GM18951 (cell line): ENCODE measurements around the gene NOL3.

ENCODE experiments used
- POLR2A ChIP-seq: IDR thresholded peaks from 4 replicates; pipeline ENCODE4 v1.6.1; 2011; ENCODE audit warnings: mild to moderate bottlenecking; ENCODE audit not compliant: insufficient read length, insufficient read depth; ENCODE audit errors: extremely low read depth
- in situ Hi-C: fragments of 300-500 bp; cut with MboI; formaldehyde crosslinking; loops from one replicate; pipeline ENCODE4 v1.12.0; 2022; ENCODE audit warnings: low sequenced_read_pairs, mixed read lengths, inconsistent platforms; ENCODE audit not compliant: unreplicated experiment

Gene NOL3

GRCh38 chr16:67192781-67193361, 22.5 kb downstream of the NOL3 start:
- in situ Hi-C loops = no loop called here
- no peak for TF ChIP-seq POLR2A

GRCh38 chr16:67193536-67193935, 23.2 kb downstream of the NOL3 start:
- in situ Hi-C loops = no loop called here
- TF ChIP-seq POLR2A = no peak

GRCh38 chr16:67194260-67194659, 23.9 kb downstream of the NOL3 start:
- TF ChIP-seq POLR2A = no peak
- in situ Hi-C loops = no loop called here

GRCh38 chr16:67195676-67196075, 25.3 kb downstream of the NOL3 start:
- TF ChIP-seq POLR2A = no peak
- in situ Hi-C loops = no loop called here

- TF ChIP-seq POLR2A = no peak
- in situ Hi-C loops = no loop called here
These were observed 26.5 kb downstream of the NOL3 start for GRCh38 chr16:67196881-67197280.

GRCh38 chr16:67197704-67198103, 27.4 kb downstream of the NOL3 start:
- in situ Hi-C loops = no loop called here
- TF ChIP-seq POLR2A = no peak

- in situ Hi-C loops = no loop called here
- no peak for TF ChIP-seq POLR2A
These were observed 27.9 kb downstream of the NOL3 start for GRCh38 chr16:67198238-67198734.

- no peak for TF ChIP-seq POLR2A
- in situ Hi-C loops = no loop called here
These were observed 28.9 kb downstream of the NOL3 start, which contains the start of gene ELMO3 for GRCh38 chr16:67199011-67199807. Gene ELMO3, plus strand, starts transcription at chr16:67199131. Its CDS starts 196 bp downstream, at chr16:67199327.

- no peak for TF ChIP-seq POLR2A
- in situ Hi-C loops = no loop called here
These were observed 29.5 kb downstream of the NOL3 start for GRCh38 chr16:67199808-67200198.

- in situ Hi-C loops = no loop called here
- TF ChIP-seq POLR2A = no peak
These were observed 30.2 kb downstream of the NOL3 start for GRCh38 chr16:67200491-67200890.

GRCh38 chr16:67201411-67202345, 31.3 kb downstream of the NOL3 start:
- TF ChIP-seq POLR2A = no peak
- in situ Hi-C loops = no loop called here

GRCh38 chr16:67202426-67202825, 32.1 kb downstream of the NOL3 start:
- in situ Hi-C loops = no loop called here
- no peak for TF ChIP-seq POLR2A

GRCh38 chr16:67202956-67203493, 32.7 kb downstream of the NOL3 start:
- no peak for TF ChIP-seq POLR2A
- in situ Hi-C loops = no loop called here

GRCh38 chr16:67204076-67204475, 33.7 kb downstream of the NOL3 start:
- in situ Hi-C loops = no loop called here
- TF ChIP-seq POLR2A = no peak
